Activated CD4-positive, alpha-beta memory T cell treated with anti-CD3 and anti-CD28 coated beads for 36 hours (primary cell): ENCODE results near the gene DNER. TPM values are rescaled to one million over a fixed set of nuclear protein-coding genes. Genes with fewer than 3 reads are reported as not detected.

Experiments used
- CTCF ChIA-PET: fragments of 350-600 bp; sonication (Branson Sonifier 250); formaldehyde crosslinking; loops from one replicate; lab custom pipeline; 2021; ENCODE audit warnings: antibody characterized with exemption, inconsistent platforms; lab: Charles Lee
- POLR2A ChIA-PET: fragments of 350-600 bp; sonication (Branson Sonifier 250); formaldehyde crosslinking; loops from one replicate; lab custom pipeline; 2021; ENCODE audit warnings: antibody characterized with exemption; lab: Charles Lee
- DNase-seq: peaks from one replicate; pipeline ENCODE4 v3.0.0-alpha.2; 2020
- H3K27ac Mint-ChIP-seq: one replicate; pipeline ENCODE4 v1.8.0; 2021; ENCODE audit warnings: mixed read lengths
- H3K27me3 Mint-ChIP-seq: one replicate; pipeline ENCODE4 v1.8.0; 2021; ENCODE audit warnings: mixed read lengths
- H3K36me3 Mint-ChIP-seq: one replicate; pipeline ENCODE4 v1.8.0; 2021; ENCODE audit warnings: mixed read lengths
- H3K4me1 Mint-ChIP-seq: one replicate; pipeline ENCODE4 v1.8.0; 2021; ENCODE audit warnings: low read depth, mixed read lengths
- H3K4me3 Mint-ChIP-seq: one replicate; pipeline ENCODE4 v1.8.0; 2021; ENCODE audit warnings: mild to moderate bottlenecking, mixed read lengths
- H3K9me3 Mint-ChIP-seq: one replicate; pipeline ENCODE4 v1.8.0; 2021; ENCODE audit warnings: mixed read lengths
- intact Hi-C: fragments of 100-400 bp; cut with micrococcal nuclease; formaldehyde crosslinking; loops from one replicate; pipeline ENCODE4 v1.15.1; 2023
- total RNA-seq, 2 experiments: library from RNA; stranded (reverse); gene quantifications; one replicate each; pipeline ENCODE4 v1.2.3, GENCODE V29; 2021

DNER gene
- total RNA-seq, 2 experiments from 2014 or later: not detected

DNA sequence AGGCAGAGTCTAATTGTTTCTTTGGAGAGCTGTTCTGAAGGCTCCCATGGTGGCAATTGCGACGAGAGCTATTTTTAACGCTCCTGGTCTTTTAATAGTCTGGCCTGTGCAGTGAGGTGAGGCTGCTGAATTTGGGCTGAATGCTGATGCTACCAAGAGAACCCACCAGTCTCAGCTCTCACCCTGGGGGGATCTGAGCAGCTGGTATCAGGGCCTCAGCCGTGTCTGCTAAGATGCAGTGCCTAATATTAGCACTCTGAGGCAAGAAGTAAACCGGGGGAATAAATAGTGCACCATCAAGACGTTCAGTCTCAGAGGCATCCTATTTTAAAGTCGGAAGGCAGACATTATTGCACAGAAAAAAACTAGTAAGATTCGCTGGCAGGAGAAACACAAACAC, 228.5 kb downstream of the DNER start:
- H3K4me1 Mint-ChIP-seq: no peaks in the 10 kb centered on the region
- H3K4me3 Mint-ChIP-seq: no peak overlapping the region
- ChIA-PET POLR2A (interaction anchor here (0.6 kb wide), 1 partner anchor 1294 kb away, joined by 3 read pairs; no protein-coding TSS in a partner anchor), CTCF (no interaction called here)
- no peak overlapping the region for H3K27ac Mint-ChIP-seq
- peaks cover 7% of the 10 kb centered on the region for H3K9me3 Mint-ChIP-seq
- intact Hi-C loops: no loop called here
- no peak for DNase-seq
- no peaks in the 10 kb centered on the region for H3K36me3 Mint-ChIP-seq
- H3K27me3 Mint-ChIP-seq: no peaks in the 10 kb centered on the region

DNA sequence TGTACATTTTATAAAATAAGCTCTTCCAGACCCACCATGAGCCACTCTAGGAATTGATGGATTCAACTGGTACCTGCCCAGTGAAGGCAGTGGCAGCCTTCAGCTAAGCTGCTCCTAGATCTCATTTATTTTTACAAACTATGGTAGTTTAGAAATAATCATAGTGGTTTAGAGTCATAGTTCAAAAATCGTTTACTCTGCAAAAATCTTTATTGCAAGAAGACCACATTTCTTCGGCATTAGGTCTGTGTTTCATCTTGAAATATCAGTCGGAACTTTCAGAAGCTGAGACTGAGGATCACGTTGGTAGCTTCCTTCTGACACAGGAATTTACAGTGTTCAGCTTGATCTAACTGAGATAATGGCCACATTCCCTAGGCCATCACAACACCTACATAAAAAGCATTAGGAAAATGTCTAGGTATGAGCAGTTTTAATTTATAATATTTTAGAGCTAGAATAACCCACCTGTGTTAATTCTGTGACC, 237.0 kb downstream of the DNER start:
- intact Hi-C loops: no loop called here
- H3K27ac Mint-ChIP-seq: no peak overlapping the region
- no peaks in the 10 kb centered on the region for H3K9me3 Mint-ChIP-seq
- H3K4me3 Mint-ChIP-seq: no peak overlapping the region
- CTCF ChIA-PET: no interaction called here
- no peak for DNase-seq
- H3K36me3 Mint-ChIP-seq: no peaks in the 10 kb centered on the region
- POLR2A ChIA-PET: no interaction called here
- H3K27me3 Mint-ChIP-seq: peaks cover 2% of the 10 kb centered on the region
- no peaks in the 10 kb centered on the region for H3K4me1 Mint-ChIP-seq

DNA sequence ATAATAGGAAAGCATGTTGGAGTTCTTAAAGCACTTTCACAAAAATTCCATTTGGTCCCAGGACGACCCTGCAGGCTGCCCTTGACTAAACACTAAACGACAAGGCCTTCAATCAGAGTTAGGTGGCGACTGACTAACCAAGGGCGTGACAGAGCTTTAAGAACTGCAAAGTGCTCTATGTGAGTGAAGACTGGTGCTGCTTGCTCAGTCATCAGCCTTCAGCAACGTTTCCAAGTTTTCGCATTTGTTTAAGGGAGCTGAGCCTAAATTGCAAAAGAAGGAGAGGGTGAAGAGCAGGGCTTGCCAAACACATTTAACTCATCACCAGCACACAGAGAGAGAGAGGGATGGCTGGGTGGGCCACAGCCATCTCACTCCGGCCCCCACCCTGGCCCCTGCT, 238.6 kb downstream of the DNER start:
- Mint-ChIP-seq H3K27ac (no peak overlapping the region), H3K36me3 (no peaks in the 10 kb centered on the region), H3K4me1 (no peaks in the 10 kb centered on the region), H3K9me3 (no peaks in the 10 kb centered on the region), H3K4me3 (no peak overlapping the region), H3K27me3 (peaks cover 2% of the 10 kb centered on the region)
- no peak for DNase-seq
- intact Hi-C loops: no loop called here
- ChIA-PET POLR2A (no interaction called here), CTCF (no interaction called here)

DNA sequence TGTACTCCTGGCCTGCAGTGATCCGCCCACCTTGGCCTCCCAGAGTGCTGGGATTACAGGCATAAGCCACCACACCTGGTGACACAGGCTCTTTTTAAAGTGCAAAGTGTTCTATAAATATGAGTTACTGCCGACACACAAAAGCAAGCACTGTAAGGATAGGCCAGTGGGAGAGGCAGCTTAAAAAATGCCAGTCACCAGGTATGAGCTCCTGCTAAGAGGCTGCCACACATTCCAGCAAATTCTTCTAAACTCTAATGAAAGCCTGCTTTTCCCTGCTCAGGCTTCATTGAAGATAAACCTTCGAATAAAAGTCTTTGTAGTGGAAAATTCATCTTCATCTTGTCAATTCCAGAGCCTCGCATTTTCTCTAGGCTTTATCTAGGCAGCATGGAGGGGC, 240.2 kb downstream of the DNER start:
- CTCF ChIA-PET: no interaction called here
- no peak for DNase-seq
- Mint-ChIP-seq H3K36me3 (no peaks in the 10 kb centered on the region), H3K4me3 (no peak overlapping the region), H3K27me3 (peaks cover 2% of the 10 kb centered on the region), H3K4me1 (no peaks in the 10 kb centered on the region), H3K27ac (no peak overlapping the region), H3K9me3 (no peaks in the 10 kb centered on the region)
- intact Hi-C loops: no loop called here
- POLR2A ChIA-PET: no interaction called here

DNA sequence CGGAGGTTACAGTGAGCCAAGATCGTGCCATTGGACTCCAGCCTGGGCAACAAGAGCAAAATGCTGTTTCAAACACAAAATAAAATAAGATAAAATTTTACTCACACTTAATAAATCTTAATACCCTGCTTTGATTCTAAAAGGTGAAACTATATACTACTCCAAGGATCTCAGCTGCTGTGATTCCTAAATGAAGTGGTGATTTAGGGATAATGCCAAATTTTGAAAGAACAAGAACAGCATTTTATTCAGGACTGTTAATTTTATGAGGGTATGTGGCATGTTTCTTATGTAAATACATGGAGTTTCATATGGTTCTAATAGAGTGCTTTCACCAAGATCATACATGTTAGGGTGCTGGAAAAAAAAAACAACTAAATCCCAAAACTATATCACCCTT, 243.6 kb downstream of the DNER start:
- intact Hi-C loops: no loop called here
- H3K4me3 Mint-ChIP-seq: no peak overlapping the region
- ChIA-PET CTCF (no interaction called here), POLR2A (no interaction called here)
- H3K36me3 Mint-ChIP-seq: no peaks in the 10 kb centered on the region
- H3K9me3 Mint-ChIP-seq: no peaks in the 10 kb centered on the region
- H3K4me1 Mint-ChIP-seq: no peaks in the 10 kb centered on the region
- no peak overlapping the region for H3K27ac Mint-ChIP-seq
- peaks cover 3% of the 10 kb centered on the region for H3K27me3 Mint-ChIP-seq
- no peak for DNase-seq

DNA sequence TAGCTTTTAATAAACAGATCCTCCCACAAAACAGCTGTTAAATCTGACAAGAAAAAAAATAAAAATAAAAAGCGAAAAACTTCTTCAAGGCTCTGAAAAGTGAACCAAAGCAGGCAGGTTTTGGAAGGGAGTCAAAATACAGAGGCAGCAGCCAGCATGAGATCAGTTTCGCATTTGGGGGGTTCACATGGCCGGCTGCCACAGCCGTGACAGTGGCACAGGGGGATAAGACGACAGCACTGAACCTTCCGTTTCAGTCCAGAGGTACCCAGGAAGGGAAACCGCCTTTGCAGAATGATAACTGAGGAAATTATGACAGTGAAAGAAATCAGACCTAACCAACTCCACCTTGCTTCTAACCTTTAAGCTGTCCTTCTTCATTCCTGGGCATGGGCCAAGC, 246.6 kb downstream of the DNER start:
- Mint-ChIP-seq H3K27ac (no peak overlapping the region), H3K4me3 (no peak overlapping the region), H3K9me3 (no peaks in the 10 kb centered on the region), H3K4me1 (no peaks in the 10 kb centered on the region), H3K27me3 (peaks cover 2% of the 10 kb centered on the region), H3K36me3 (no peaks in the 10 kb centered on the region)
- intact Hi-C loops: no loop called here
- POLR2A ChIA-PET: no interaction called here
- CTCF ChIA-PET: no interaction called here
- no peak for DNase-seq

DNA sequence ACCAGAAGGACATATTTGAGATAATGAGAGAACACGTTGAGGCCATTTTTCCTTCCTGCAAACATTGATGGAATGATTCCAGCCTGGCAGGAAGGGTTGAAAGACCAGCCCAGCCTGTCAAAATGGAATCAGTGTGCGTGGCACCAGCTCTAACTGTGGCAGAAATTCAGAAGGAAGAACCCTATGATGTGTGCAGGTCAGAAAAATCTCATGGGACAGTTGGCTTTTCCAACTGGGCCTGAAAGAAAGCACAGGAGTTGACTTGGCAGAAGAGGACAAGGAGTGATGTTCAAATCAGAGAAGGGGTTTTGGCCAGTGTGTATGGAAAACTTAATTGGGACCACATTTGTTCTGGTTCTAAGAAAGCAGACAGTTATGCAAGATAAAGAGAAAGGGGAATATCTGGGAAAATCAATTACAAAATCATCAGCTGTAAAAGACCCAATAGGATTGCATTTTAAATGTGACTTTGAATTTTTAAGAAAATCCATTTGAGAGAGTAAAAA, 250.5 kb downstream of the DNER start:
- Mint-ChIP-seq H3K27me3 (peaks cover 2% of the 10 kb centered on the region), H3K27ac (no peak overlapping the region)

DNA sequence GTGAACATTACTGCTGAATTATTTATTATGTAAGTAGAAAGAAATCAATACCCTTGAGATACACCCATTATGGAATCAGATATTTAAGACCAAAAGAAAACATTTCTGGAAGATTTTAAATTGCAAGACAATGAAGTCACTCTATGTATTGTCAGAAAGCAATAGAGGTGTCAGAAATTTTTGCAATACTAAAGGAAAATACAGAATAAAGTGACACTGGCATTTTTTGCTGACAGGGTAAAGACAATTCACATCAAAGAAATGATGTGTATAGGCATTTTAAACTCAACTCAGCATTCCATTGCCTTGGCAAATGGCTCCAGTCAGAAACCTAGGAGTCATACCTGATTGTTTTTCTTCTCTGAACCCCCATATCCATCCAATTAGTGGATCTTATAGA, 252.2 kb downstream of the DNER start:
- ChIA-PET CTCF (no interaction called here), POLR2A (no interaction called here)
- H3K4me3 Mint-ChIP-seq: no peak overlapping the region
- intact Hi-C loops: no loop called here
- DNase-seq: no peak
- H3K36me3 Mint-ChIP-seq: no peaks in the 10 kb centered on the region
- peaks cover 2% of the 10 kb centered on the region for H3K27me3 Mint-ChIP-seq
- H3K4me1 Mint-ChIP-seq: no peaks in the 10 kb centered on the region
- no peak overlapping the region for H3K27ac Mint-ChIP-seq
- no peaks in the 10 kb centered on the region for H3K9me3 Mint-ChIP-seq

More for the DNA sequence above, 250.5 kb downstream of the DNER start:
- no peaks in the 10 kb centered on the region for H3K4me1 Mint-ChIP-seq
- intact Hi-C loops: no loop called here
- DNase-seq: no peak
- ChIA-PET CTCF (no interaction called here), POLR2A (no interaction called here)
- no peaks in the 10 kb centered on the region for H3K9me3 Mint-ChIP-seq
- H3K36me3 Mint-ChIP-seq: no peaks in the 10 kb centered on the region
- H3K4me3 Mint-ChIP-seq: no peak overlapping the region

DNA sequence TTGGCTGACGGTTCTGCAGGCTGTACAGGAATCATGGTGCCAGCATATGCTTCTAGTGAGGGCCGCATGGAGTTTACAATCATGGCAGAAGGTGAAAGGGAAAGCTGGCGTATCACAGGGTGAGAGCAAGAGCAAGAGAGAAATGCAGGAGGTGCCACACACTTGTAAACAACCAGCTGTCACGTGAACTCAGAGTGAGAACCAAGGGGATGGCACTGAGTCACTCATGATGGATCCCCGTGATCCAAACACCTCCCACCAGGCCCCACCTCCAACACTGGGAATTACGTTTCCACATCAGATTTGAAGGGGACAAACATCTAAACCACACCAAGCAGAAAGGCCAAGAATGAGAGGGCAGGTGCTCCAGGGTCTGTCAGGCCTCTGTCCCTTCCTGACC, 258.3 kb downstream of the DNER start:
- Mint-ChIP-seq H3K4me3 (no peak overlapping the region), H3K4me1 (no peaks in the 10 kb centered on the region), H3K27me3 (peaks cover 8% of the 10 kb centered on the region), H3K36me3 (no peaks in the 10 kb centered on the region), H3K27ac (no peak overlapping the region), H3K9me3 (no peaks in the 10 kb centered on the region)
- intact Hi-C loops: no loop called here
- POLR2A ChIA-PET: no interaction called here
- CTCF ChIA-PET: no interaction called here
- DNase-seq: no peak

DNA sequence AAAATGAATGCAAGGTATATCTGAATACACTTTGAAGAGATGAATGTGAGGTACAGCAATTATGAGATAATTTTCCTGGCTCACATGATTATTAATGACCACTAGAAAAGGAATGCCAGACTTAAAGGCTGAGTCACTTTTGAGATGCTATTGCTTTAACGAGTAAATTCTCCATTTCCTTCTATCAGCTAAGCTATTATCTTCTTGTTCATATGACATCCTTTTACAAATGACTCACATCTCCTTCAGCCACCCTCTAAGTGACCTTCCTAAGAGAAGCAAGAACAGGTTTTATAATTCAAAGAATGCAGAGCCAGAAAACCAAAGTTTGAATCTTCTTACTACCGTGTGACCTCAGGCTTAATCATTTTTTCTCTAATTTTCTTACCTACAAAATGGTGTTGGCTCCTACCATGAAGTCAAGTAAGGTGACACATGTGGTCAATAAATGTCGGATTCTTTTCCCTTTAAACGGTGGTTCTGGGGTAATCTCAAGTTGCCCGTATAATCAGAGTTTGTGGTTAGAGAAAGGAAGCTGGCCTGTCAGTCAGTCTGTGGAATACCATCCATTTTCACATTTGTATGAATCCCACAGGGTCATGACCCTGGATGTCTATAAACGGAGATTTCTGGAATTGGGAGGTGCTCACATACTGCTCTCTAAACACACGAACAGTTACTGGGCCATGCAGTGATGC, 259.3 kb downstream of the DNER start:
- ChIA-PET POLR2A (no interaction called here), CTCF (no interaction called here)
- no peaks in the 10 kb centered on the region for H3K9me3 Mint-ChIP-seq
- H3K36me3 Mint-ChIP-seq: no peaks in the 10 kb centered on the region
- intact Hi-C loops: no loop called here
- no peak overlapping the region for H3K27ac Mint-ChIP-seq
- peaks cover 8% of the 10 kb centered on the region for H3K27me3 Mint-ChIP-seq
- DNase-seq: no peak
- H3K4me1 Mint-ChIP-seq: no peaks in the 10 kb centered on the region
- no peak overlapping the region for H3K4me3 Mint-ChIP-seq

DNA sequence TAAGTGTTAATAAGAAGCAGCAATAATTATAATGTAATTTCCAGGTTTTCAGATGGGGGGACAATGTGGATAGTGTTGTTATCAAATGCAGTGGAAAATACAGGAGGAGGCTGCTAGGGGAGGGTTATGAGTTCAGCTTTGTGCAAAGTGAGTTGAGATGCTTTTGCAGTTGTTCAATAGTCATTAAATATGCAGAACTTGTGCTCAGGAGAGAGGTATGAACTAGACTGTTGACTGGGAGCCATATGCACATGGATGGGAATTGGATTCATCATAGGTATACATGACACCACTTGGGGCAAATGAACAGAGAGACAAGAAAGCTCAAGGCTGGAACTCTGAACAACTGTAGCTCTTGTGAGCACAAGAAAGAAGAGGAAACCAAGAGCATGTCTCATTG, 261.1 kb downstream of the DNER start:
- Mint-ChIP-seq H3K36me3 (no peaks in the 10 kb centered on the region), H3K27me3 (peaks cover 8% of the 10 kb centered on the region), H3K9me3 (no peaks in the 10 kb centered on the region), H3K27ac (no peak overlapping the region), H3K4me3 (no peak overlapping the region), H3K4me1 (no peaks in the 10 kb centered on the region)
- intact Hi-C loops: no loop called here
- ChIA-PET CTCF (no interaction called here), POLR2A (no interaction called here)
- DNase-seq: no peak

DNA sequence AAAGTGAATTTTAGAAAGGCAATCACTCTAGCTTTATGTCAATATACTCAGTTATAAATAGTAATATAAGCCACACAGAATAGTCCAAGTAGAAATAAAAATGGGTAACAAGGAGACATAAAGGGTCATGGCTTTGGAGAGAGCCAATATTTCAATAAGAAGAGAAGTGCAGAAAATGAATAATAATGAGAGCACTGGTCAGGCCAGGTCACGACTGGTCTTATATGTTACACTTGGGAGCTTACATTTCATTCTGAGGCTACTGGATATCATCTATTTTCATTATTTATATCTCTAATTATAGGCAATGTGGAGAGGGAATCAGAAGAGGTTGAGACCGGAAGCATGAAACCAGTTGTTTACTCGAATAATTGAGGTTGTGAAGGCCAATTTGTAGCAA, 262.5 kb downstream of the DNER start:
- intact Hi-C loops: no loop called here
- CTCF ChIA-PET: no interaction called here
- POLR2A ChIA-PET: no interaction called here
- Mint-ChIP-seq H3K27ac (no peak overlapping the region), H3K4me3 (no peak overlapping the region), H3K4me1 (no peaks in the 10 kb centered on the region), H3K36me3 (no peaks in the 10 kb centered on the region), H3K27me3 (peaks cover 8% of the 10 kb centered on the region), H3K9me3 (no peaks in the 10 kb centered on the region)
- DNase-seq: no peak

DNA sequence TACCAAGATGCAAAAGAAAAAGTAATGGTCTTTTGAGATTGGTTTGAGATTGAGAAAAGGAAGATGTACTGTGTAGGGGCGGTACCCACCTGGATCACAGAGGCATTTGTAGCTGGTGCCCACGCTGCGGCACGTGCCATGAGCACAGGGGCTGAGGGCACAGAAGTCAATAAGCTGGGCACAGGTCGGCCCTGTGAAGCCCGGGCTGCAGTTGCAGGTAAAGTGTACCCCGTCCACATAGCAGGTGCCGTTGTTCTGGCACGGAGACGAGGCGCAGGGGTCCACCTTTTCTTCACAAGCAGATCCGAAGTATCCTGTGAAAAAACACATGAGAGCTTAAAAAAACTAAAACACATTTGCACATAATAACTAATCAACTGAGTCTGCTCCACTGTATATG, 267.1 kb downstream of the DNER start:
- DNase-seq: no peak
- Mint-ChIP-seq H3K27me3 (no peaks in the 10 kb centered on the region), H3K4me3 (no peak overlapping the region), H3K9me3 (no peaks in the 10 kb centered on the region), H3K4me1 (no peaks in the 10 kb centered on the region), H3K27ac (no peak overlapping the region), H3K36me3 (no peaks in the 10 kb centered on the region)
- intact Hi-C loops: no loop called here
- CTCF ChIA-PET: no interaction called here
- POLR2A ChIA-PET: no interaction called here
